CD4-positive, alpha-beta memory T cell (primary cell): ENCODE results near the gene RALA. TPM values are rescaled to one million over a fixed set of nuclear protein-coding genes. Genes with fewer than 3 reads are reported as not detected.

Experiments used
- CTCF ChIA-PET: fragments of 350-600 bp; sonication (Branson Sonifier 250); formaldehyde crosslinking; loops from one replicate; lab custom pipeline; 2021; ENCODE audit warnings: inconsistent platforms; ENCODE audit not compliant: partially characterized antibody; lab: Charles Lee
- POLR2A ChIA-PET: fragments of 350-600 bp; sonication (Branson Sonifier 250); formaldehyde crosslinking; loops from one replicate; lab custom pipeline; 2021; ENCODE audit not compliant: partially characterized antibody; lab: Charles Lee
- DNase-seq, 5 donors: peaks; one replicate each; pipeline versions ENCODE4 v3.0.0 to v3.0.0-alpha.2; 2020 to 2022; ENCODE audit warnings: mixed read lengths in 1 of 5
- H3K27ac ChIP-seq: one replicate; pipeline ENCODE4 v1.7.0; 2013; ENCODE audit warnings: low read depth, low read length
- H3K27me3 ChIP-seq: 2 replicates; pipeline ENCODE4 v1.7.0; 2013; ENCODE audit warnings: mild to moderate bottlenecking, low read length, moderate library complexity; ENCODE audit not compliant: insufficient read depth
- H3K36me3 ChIP-seq: 2 replicates; pipeline ENCODE4 v1.7.0; 2013; ENCODE audit warnings: mild to moderate bottlenecking, low read length, moderate library complexity; ENCODE audit not compliant: insufficient read depth
- H3K4me1 ChIP-seq: 2 replicates; pipeline ENCODE4 v1.7.0; 2013; ENCODE audit warnings: mild to moderate bottlenecking, low read length, moderate library complexity; ENCODE audit not compliant: insufficient read depth
- H3K4me3 ChIP-seq, 2 donors: one replicate each; pipeline ENCODE4 v1.7.0; 2013; ENCODE audit warnings: low read length in 2 of 2, mild to moderate bottlenecking in 1 of 2
- H3K9me3 ChIP-seq, 2 donors: one replicate each; pipeline ENCODE4 v1.7.0; 2013; ENCODE audit warnings: low read length in 2 of 2, control low read depth in 1 of 2; ENCODE audit not compliant: control insufficient read depth in 1 of 2
- H3K27ac Mint-ChIP-seq, 7 donors: one replicate each; pipeline ENCODE4 v1.8.0; 2020 to 2021; ENCODE audit warnings: mixed read lengths in 7 of 7, mild to moderate bottlenecking in 6 of 7, inconsistent platforms in 3 of 7, moderate library complexity in 3 of 7
- H3K27me3 Mint-ChIP-seq, 2 donors: one replicate each; pipeline ENCODE4 v1.8.0; 2020 to 2021; ENCODE audit warnings: mixed read lengths in 2 of 2
- H3K36me3 Mint-ChIP-seq, 2 donors: one replicate each; pipeline ENCODE4 v1.8.0; 2020 to 2021; ENCODE audit warnings: mixed read lengths in 2 of 2, inconsistent platforms in 1 of 2, mild to moderate bottlenecking in 1 of 2
- H3K4me1 Mint-ChIP-seq, 4 donors: one replicate each; pipeline ENCODE4 v1.8.0; 2020 to 2021; ENCODE audit warnings: mixed read lengths in 4 of 4, mild to moderate bottlenecking in 1 of 4
- H3K4me3 Mint-ChIP-seq, 8 donors: one replicate each; pipeline ENCODE4 v1.8.0; 2020 to 2021; ENCODE audit warnings: mixed read lengths in 8 of 8, mild to moderate bottlenecking in 7 of 8, moderate library complexity in 6 of 8, inconsistent platforms in 3 of 8
- H3K9me3 Mint-ChIP-seq, 8 donors: one replicate each; pipeline ENCODE4 v1.8.0; 2020 to 2021; ENCODE audit warnings: mixed read lengths in 8 of 8, mild to moderate bottlenecking in 5 of 8, inconsistent platforms in 3 of 8, moderate library complexity in 1 of 8
- intact Hi-C: fragments of 100-400 bp; cut with micrococcal nuclease; formaldehyde crosslinking; loops from one replicate; pipeline ENCODE4 v1.15.1; 2023
- polyA plus RNA-seq, 2 donors: library from polyadenylated mRNA; unstranded; fragments of 300-500 nt; fragmentation: Illumina TruSeq; gene quantifications; one replicate each; pipeline ENCODE4 v1.2.3, GENCODE V29; 2021
- total RNA-seq, 2 experiments: library from RNA; stranded (reverse); gene quantifications; one replicate each; pipeline ENCODE4 v1.2.3, GENCODE V29; 2021

The RALA gene
- total and polyA plus RNA-seq, 4 experiments from 2014 or later, result 31.6 to 50.5 (median 47.0) TPM

- ChIA-PET POLR2A (interaction anchor here (1.0 to 1.4 kb wide), 2 partner anchors 15 to 19 kb away, joined by 3 to 5 read pairs; no protein-coding TSS in a partner anchor), CTCF (interaction anchor here (1.5 to 2.4 kb wide), 2 partner anchors 23 to 142 kb away, joined by 3 to 17 read pairs; no protein-coding TSS in a partner anchor)
- H3K27me3 Mint-ChIP-seq, result peaks cover 0 to 1% of the 10 kb centered on the region in 2 donors
- H3K27ac ChIP-seq, result no peak overlapping the region
- H3K36me3 ChIP-seq, result no peaks in the 10 kb centered on the region
- intact Hi-C loops, result no loop called here
- peak overlapping the region in 1 of 7 donors; percentile 63 for H3K27ac Mint-ChIP-seq
- H3K4me1 ChIP-seq, result peaks cover 33% of the 10 kb centered on the region
- H3K36me3 Mint-ChIP-seq, result no peaks in the 10 kb centered on the region
- H3K4me3 Mint-ChIP-seq, result peak overlapping the region in 2 of 8 donors; percentile 17 to 37
- H3K9me3 ChIP-seq, result no peaks in the 10 kb centered on the region
- DNase-seq, result no peak
- no peak overlapping the region for H3K4me3 ChIP-seq
- H3K27me3 ChIP-seq, result no peaks in the 10 kb centered on the region
- peaks cover 25 to 55% (median 35%) of the 10 kb centered on the region in 4 donors for H3K4me1 Mint-ChIP-seq
- H3K9me3 Mint-ChIP-seq, result peaks cover 0 to 2% (median 0%) of the 10 kb centered on the region in 8 donors
Observed at GRCh38 chr7:39603924-39604323, 19.4 kb upstream of the RALA start.

GRCh38 chr7:39605087-39605486 lies 18.3 kb upstream of the RALA start:
- H3K4me3 Mint-ChIP-seq, result peak overlapping the region in 1 of 8 donors; percentile 63
- CTCF ChIA-PET, result interaction anchor here (1.0 to 2.4 kb wide), 5 partner anchors 11 to 140 kb away, joined by 3 to 17 read pairs (median 3); no protein-coding TSS in a partner anchor

GRCh38 chr7:39606352-39606751 lies 17.0 kb upstream of the RALA start:
- CTCF ChIA-PET, result interaction anchor here (1.5 to 2.4 kb wide), 2 partner anchors 17 to 26 kb away, joined by 3 to 17 read pairs; no protein-coding TSS in a partner anchor
- Mint-ChIP-seq H3K9me3 (peaks cover 0 to 2% (median 0%) of the 10 kb centered on the region in 8 donors), H3K4me3 (peak overlapping the region in 6 of 8 donors; percentile 29 to 69 (median 42)), H3K36me3 (no peaks in the 10 kb centered on the region), H3K4me1 (peaks cover 31 to 65% (median 44%) of the 10 kb centered on the region in 4 donors), H3K27me3 (peaks cover 7 to 12% of the 10 kb centered on the region in 2 donors), H3K27ac (peak overlapping the region; percentile 38 to 86 (median 79))
- H3K4me3 ChIP-seq, result no peak overlapping the region
- peaks cover 44% of the 10 kb centered on the region for H3K4me1 ChIP-seq
- H3K36me3 ChIP-seq, result no peaks in the 10 kb centered on the region
- DNase-seq, result no peak
- H3K27me3 ChIP-seq, result no peaks in the 10 kb centered on the region
- intact Hi-C loops, result loop anchor here (2.0 kb wide), 2 partner anchors 14 kb away; no protein-coding TSS in a partner anchor
- no peaks in the 10 kb centered on the region for H3K9me3 ChIP-seq
- H3K27ac ChIP-seq, result no peak overlapping the region
- POLR2A ChIA-PET, result interaction anchor here (1.4 to 1.5 kb wide), 3 partner anchors 13 to 127 kb away, joined by 3 to 8 read pairs (median 8); partner anchors contain the start of gene RALA

More at GRCh38 chr7:39605087-39605486, 18.3 kb upstream of the RALA start:
- POLR2A ChIA-PET, result interaction anchor here (1.4 to 1.6 kb wide), 4 partner anchors 12 to 25 kb away, joined by 4 to 8 read pairs (median 6); partner anchors contain the start of gene RALA
- peaks cover 44% of the 10 kb centered on the region for H3K4me1 ChIP-seq
- no peaks in the 10 kb centered on the region for H3K36me3 Mint-ChIP-seq
- H3K27ac Mint-ChIP-seq, result peak overlapping the region in 3 of 7 donors; percentile 38 to 83 (median 66)
- H3K27ac ChIP-seq, result no peak overlapping the region
- peaks cover 3 to 7% of the 10 kb centered on the region in 2 donors for H3K27me3 Mint-ChIP-seq
- intact Hi-C loops, result no loop called here
- H3K4me3 ChIP-seq, result no peak overlapping the region
- H3K36me3 ChIP-seq, result no peaks in the 10 kb centered on the region
- H3K9me3 ChIP-seq, result no peaks in the 10 kb centered on the region
- DNase-seq, result no peak
- peaks cover 0 to 2% (median 0%) of the 10 kb centered on the region in 8 donors for H3K9me3 Mint-ChIP-seq
- peaks cover 31 to 65% (median 43%) of the 10 kb centered on the region in 4 donors for H3K4me1 Mint-ChIP-seq
- H3K27me3 ChIP-seq, result no peaks in the 10 kb centered on the region

GRCh38 chr7:39606941-39607340 lies 16.4 kb upstream of the RALA start:
- intact Hi-C loops, result loop anchor here (2.0 kb wide), 2 partner anchors 14 kb away; no protein-coding TSS in a partner anchor
- H3K4me3 ChIP-seq, result no peak overlapping the region
- no peaks in the 10 kb centered on the region for H3K9me3 ChIP-seq
- Mint-ChIP-seq H3K27me3 (peaks cover 7 to 12% of the 10 kb centered on the region in 2 donors), H3K36me3 (no peaks in the 10 kb centered on the region), H3K4me1 (peaks cover 31 to 63% (median 44%) of the 10 kb centered on the region in 4 donors), H3K27ac (peak overlapping the region in 3 of 7 donors; percentile 26 to 38 (median 33)), H3K4me3 (peak overlapping the region in 1 of 8 donors; percentile 23), H3K9me3 (peaks cover 0 to 2% (median 0%) of the 10 kb centered on the region in 8 donors)
- H3K36me3 ChIP-seq, result no peaks in the 10 kb centered on the region
- ChIA-PET POLR2A (no interaction called here), CTCF (interaction anchor here (1.5 kb wide), 1 partner anchor 18 kb away, joined by 3 read pairs; no protein-coding TSS in a partner anchor)
- no peaks in the 10 kb centered on the region for H3K27me3 ChIP-seq
- peaks cover 44% of the 10 kb centered on the region for H3K4me1 ChIP-seq
- no peak for DNase-seq
- no peak overlapping the region for H3K27ac ChIP-seq

GRCh38 chr7:39607865-39608264 lies 15.5 kb upstream of the RALA start:
- peaks cover 44% of the 10 kb centered on the region for H3K4me1 ChIP-seq
- no peak for DNase-seq
- CTCF ChIA-PET, result no interaction called here
- Mint-ChIP-seq H3K4me3 (peak overlapping the region in 4 of 8 donors; percentile 3 to 56 (median 16)), H3K4me1 (peaks cover 31 to 59% (median 44%) of the 10 kb centered on the region in 4 donors), H3K27ac (peak overlapping the region in 1 of 7 donors; percentile 32), H3K27me3 (peaks cover 12 to 16% of the 10 kb centered on the region in 2 donors), H3K36me3 (no peaks in the 10 kb centered on the region), H3K9me3 (peaks cover 0 to 2% (median 0%) of the 10 kb centered on the region in 8 donors)
- POLR2A ChIA-PET, result no interaction called here
- H3K27ac ChIP-seq, result no peak overlapping the region
- intact Hi-C loops, result loop anchor here (2.0 kb wide), 3 partner anchors 13 to 27 kb away; no protein-coding TSS in a partner anchor
- no peak overlapping the region for H3K4me3 ChIP-seq
- H3K36me3 ChIP-seq, result no peaks in the 10 kb centered on the region
- H3K9me3 ChIP-seq, result no peaks in the 10 kb centered on the region
- H3K27me3 ChIP-seq, result no peaks in the 10 kb centered on the region

GRCh38 chr7:39608278-39608677 lies 15.1 kb upstream of the RALA start:
- ChIA-PET POLR2A (no interaction called here), CTCF (interaction anchor here (1.2 to 1.4 kb wide), 2 partner anchors 11 to 28 kb away, joined by 3 to 9 read pairs; no protein-coding TSS in a partner anchor)

More at GRCh38 chr7:39608278-39608677, 15.1 kb upstream of the RALA start:
- no peaks in the 10 kb centered on the region for H3K9me3 ChIP-seq
- no peaks in the 10 kb centered on the region for H3K36me3 ChIP-seq
- H3K27ac Mint-ChIP-seq, result peak overlapping the region in 3 of 7 donors; percentile 1 to 32 (median 8)
- H3K27me3 ChIP-seq, result no peaks in the 10 kb centered on the region
- DNase-seq, result no peak
- peaks cover 31 to 59% (median 44%) of the 10 kb centered on the region in 4 donors for H3K4me1 Mint-ChIP-seq
- H3K4me3 ChIP-seq, result no peak overlapping the region
- H3K9me3 Mint-ChIP-seq, result peaks cover 0 to 2% (median 0%) of the 10 kb centered on the region in 8 donors
- H3K4me1 ChIP-seq, result peaks cover 44% of the 10 kb centered on the region
- H3K27me3 Mint-ChIP-seq, result peaks cover 12 to 20% of the 10 kb centered on the region in 2 donors
- H3K27ac ChIP-seq, result no peak overlapping the region
- H3K36me3 Mint-ChIP-seq, result no peaks in the 10 kb centered on the region
- intact Hi-C loops, result loop anchor here (2.0 kb wide), 1 partner anchor 27 kb away; no protein-coding TSS in a partner anchor
- peak overlapping the region in 6 of 8 donors; percentile 3 to 56 (median 14) for H3K4me3 Mint-ChIP-seq
